HepG2 (cell line): ENCODE measurements around the gene UQCC2. TPM values are rescaled to one million over a fixed set of nuclear protein-coding genes. Genes with fewer than 3 reads are reported as not detected.

Experiments used
- ATAC-seq: fragments of 200-7000 bp; cut with Tn5 transposase; 3 replicates; pipeline ENCODE4 v1.9.1; 2020; ENCODE audit warnings: mild to moderate bottlenecking, moderate library complexity
- BruUV-seq: library from RNA; stranded (reverse); fragments of 400-500 nt; replicated peaks from 2 replicates; lab custom pipeline; 2021; lab: Mats Ljungman, UMichigan
- CTCF ChIA-PET: fragments of 300-600 bp; formaldehyde crosslinking; extraction: SDS; loops from one replicate; lab custom pipeline; 2021; ENCODE audit warnings: low total read pairs, inconsistent platforms, low intra/inter-chr PET ratio; lab: Yijun Ruan, JAX
- POLR2A ChIA-PET: fragments of 350-600 bp; sonication (Branson Sonifier 250); formaldehyde crosslinking; loops from one replicate; lab custom pipeline; 2020; ENCODE audit warnings: antibody characterized with exemption, inconsistent platforms; lab: Yijun Ruan, JAX
- DNase-seq: peaks from one replicate; pipeline ENCODE4 v3.0.0-alpha.2; 2015; ENCODE audit warnings: low spot score
- FAIRE-seq: peaks from 3 replicates; lab custom pipeline; 2011; peaks lifted over from hg19 to GRCh38; lab: Jason Lieb, UNC
- H2AFZ ChIP-seq: one replicate; pipeline ENCODE4 v1.6.1; 2011; ENCODE audit warnings: low read length, inconsistent platforms
- H3K27ac ChIP-seq: fragments of 300-600 bp; 3 replicates; pipeline ENCODE4 v1.8.0; 2011; ENCODE audit warnings: mixed run types, mild to moderate bottlenecking, mixed read lengths, low read length, inconsistent platforms; ENCODE audit not compliant: insufficient read depth; ENCODE audit errors: extremely low read length
- H3K27me3 ChIP-seq, 2 experiments: fragments of 200-600 bp in 1 of 2; 2 replicates in 1 of 2; 3 replicates in 1 of 2; pipeline versions ENCODE4 v1.6.0 to v1.8.0; 2011; ENCODE audit warnings: low read length in 2 of 2, mild to moderate bottlenecking in 2 of 2, moderate library complexity in 2 of 2, inconsistent platforms in 1 of 2; ENCODE audit not compliant: insufficient read depth in 2 of 2, control insufficient read depth in 1 of 2
- H3K36me3 ChIP-seq, 2 experiments: fragments of 200-600 bp in 1 of 2; replicated peaks in 1 of 2; 2 replicates in 1 of 2; 3 replicates in 1 of 2; pipeline versions ENCODE4 v1.5.1 to v1.8.0; 2011; ENCODE audit warnings: low read length in 2 of 2, inconsistent platforms in 1 of 2; ENCODE audit not compliant: insufficient read depth in 2 of 2, control insufficient read depth in 1 of 2
- H3K4me1 ChIP-seq: 2 replicates; pipeline ENCODE4 v1.5.1; 2012; ENCODE audit warnings: low read length, inconsistent platforms; ENCODE audit not compliant: insufficient read depth
- H3K4me2 ChIP-seq: 2 replicates; pipeline ENCODE4 v1.6.0; 2011; ENCODE audit warnings: low read depth, low read length, inconsistent platforms
- H3K4me3 ChIP-seq, 3 experiments: fragments of 200-600 bp in 1 of 3; sonication (generic), shearing (Covaris generic) in 1 of 3; replicated peaks in 1 of 3; 2 replicates each; pipeline ENCODE4 v1.5.1; 2011 to 2016; ENCODE audit warnings: low read length in 3 of 3, inconsistent platforms in 2 of 3, low read depth in 2 of 3, mild to moderate bottlenecking in 2 of 3, control low read depth in 1 of 3, mixed read lengths in 1 of 3; ENCODE audit not compliant: insufficient read depth in 1 of 3
- H3K79me2 ChIP-seq: one replicate; pipeline ENCODE4 v1.6.1; 2011; ENCODE audit warnings: low read length, inconsistent platforms; ENCODE audit not compliant: insufficient read depth
- H3K9ac ChIP-seq: 2 replicates; pipeline ENCODE4 v1.6.0; 2011; ENCODE audit warnings: mild to moderate bottlenecking, low read depth, low read length, inconsistent platforms; ENCODE audit not compliant: insufficient read depth
- H3K9me3 ChIP-seq: 2 replicates; pipeline ENCODE4 v1.5.1; 2012; ENCODE audit warnings: mild to moderate bottlenecking, low read length
- H4K20me1 ChIP-seq: 2 replicates; pipeline ENCODE4 v1.6.0; 2011; ENCODE audit warnings: inconsistent platforms, mild to moderate bottlenecking, low read length, moderate library complexity; ENCODE audit not compliant: insufficient read depth
- ATM ChIP-seq: fragments of 450-650 bp; IDR thresholded peaks from 2 replicates; pipeline ENCODE4 v1.7.1; 2017; ENCODE audit warnings: mild to moderate bottlenecking, borderline replicate concordance
- CSRNP1 ChIP-seq: sonication (generic); formaldehyde crosslinking; IDR thresholded peaks from 2 replicates; pipeline ENCODE4 v1.8.1; 2023; ENCODE audit warnings: mild to moderate bottlenecking, missing genetic modification reagents
- ELF4 ChIP-seq: sonication (generic); formaldehyde crosslinking; IDR thresholded peaks from 2 replicates; pipeline ENCODE4 v1.5.0; 2020; ENCODE audit warnings: missing genetic modification reagents, mild to moderate bottlenecking, moderate library complexity, borderline replicate concordance
- MAF1 ChIP-seq: sonication (generic); formaldehyde crosslinking; IDR thresholded peaks from 2 replicates; pipeline ENCODE4 v1.5.0; 2020; ENCODE audit warnings: missing genetic modification reagents, borderline replicate concordance
- MIXL1 ChIP-seq: IDR thresholded peaks from 2 replicates; pipeline ENCODE4 v1.6.1; 2016
- NCOA2 ChIP-seq: sonication (generic); formaldehyde crosslinking; IDR thresholded peaks from 2 replicates; pipeline ENCODE4 v1.8.0; 2022; ENCODE audit warnings: inconsistent platforms
- PAX8 ChIP-seq: sonication (generic); formaldehyde crosslinking; IDR thresholded peaks from 2 replicates; pipeline ENCODE4 v1.8.0; 2022; ENCODE audit warnings: mild to moderate bottlenecking, missing genetic modification reagents, borderline replicate concordance
- REXO4 ChIP-seq: sonication (generic); formaldehyde crosslinking; IDR thresholded peaks from 2 replicates; pipeline ENCODE4 v1.8.0; 2022; ENCODE audit warnings: missing genetic modification reagents, mild to moderate bottlenecking, borderline replicate concordance
- SMARCE1 ChIP-seq: fragments of 450-650 bp; IDR thresholded peaks from 2 replicates; pipeline ENCODE4 v1.6.1; 2017; ENCODE audit warnings: borderline replicate concordance
- TCF12 ChIP-seq, 2 experiments: fragments of 450-650 bp in 1 of 2; sonication (generic) in 1 of 2; formaldehyde crosslinking in 1 of 2; IDR thresholded peaks; 2 replicates each; pipeline versions ENCODE4 v1.6.1 to v1.8.0; 2017 to 2022; ENCODE audit warnings: antibody characterized with exemption in 1 of 2, mild to moderate bottlenecking in 1 of 2, missing genetic modification reagents in 1 of 2, moderate library complexity in 1 of 2
- TERF1 ChIP-seq: sonication (generic); formaldehyde crosslinking; IDR thresholded peaks from 2 replicates; pipeline ENCODE4 v1.8.0; 2022; ENCODE audit warnings: mild to moderate bottlenecking, missing genetic modification reagents, moderate library complexity
- ZBTB7A ChIP-seq: sonication (generic); formaldehyde crosslinking; IDR thresholded peaks from 2 replicates; pipeline ENCODE4 v1.8.0; 2022; ENCODE audit warnings: mild to moderate bottlenecking, missing genetic modification reagents
- ZMYM2 ChIP-seq: sonication (generic); formaldehyde crosslinking; IDR thresholded peaks from 2 replicates; pipeline ENCODE4 v1.8.0; 2022; ENCODE audit warnings: mild to moderate bottlenecking, missing genetic modification reagents
- ZNF225 ChIP-seq: sonication (generic); formaldehyde crosslinking; IDR thresholded peaks from 2 replicates; pipeline ENCODE4 v1.4.0; 2020; ENCODE audit warnings: mild to moderate bottlenecking, missing genetic modification reagents
- ZNF3 ChIP-seq: IDR thresholded peaks from 2 replicates; pipeline ENCODE4 v1.7.0; 2017; ENCODE audit warnings: inconsistent platforms
- ZNF674 ChIP-seq: sonication (generic); formaldehyde crosslinking; IDR thresholded peaks from 2 replicates; pipeline ENCODE4 v1.5.0; 2020; ENCODE audit warnings: low read depth, mild to moderate bottlenecking, missing genetic modification reagents
- ZNF703 ChIP-seq: sonication (generic); formaldehyde crosslinking; IDR thresholded peaks from 2 replicates; pipeline ENCODE4 v1.5.1; 2020; ENCODE audit warnings: missing genetic modification reagents, mild to moderate bottlenecking, moderate library complexity, borderline replicate concordance
- ZNF710 ChIP-seq: sonication (generic); formaldehyde crosslinking; IDR thresholded peaks from 2 replicates; pipeline ENCODE4 v1.5.0; 2020; ENCODE audit warnings: mild to moderate bottlenecking, missing genetic modification reagents, borderline replicate concordance
- ZNF83 ChIP-seq: sonication (generic); formaldehyde crosslinking; IDR thresholded peaks from 2 replicates; pipeline ENCODE4 v1.4.0; 2020; ENCODE audit warnings: missing genetic modification reagents, mild to moderate bottlenecking, borderline replicate concordance
- ZNF850 ChIP-seq: sonication (generic); formaldehyde crosslinking; conservative IDR thresholded peaks from 2 replicates; pipeline ENCODE4 v1.9.0; 2021; ENCODE audit warnings: mild to moderate bottlenecking, missing genetic modification reagents
- WGBS: methylation state at CpG from one replicate; pipeline ENCODE4 v1.1.6; 2017; ENCODE audit warnings: low lambda C conversion rate; 5-methylcytosine and 5-hydroxymethylcytosine counted together
- in situ Hi-C: cut with HindIII; loops from 2 replicates; pipeline ENCODE4 v1.10.0; 2017; ENCODE audit warnings: low pct_unique_long_range_greater_than_20kb; ENCODE audit not compliant: extremely low pct_ligation_motif_present
- intact Hi-C: fragments of 100-400 bp; cut with micrococcal nuclease; formaldehyde crosslinking; loops from one replicate; pipeline ENCODE4 v1.10.0; 2022; ENCODE audit not compliant: unreplicated experiment
- polyA plus RNA-seq, 8 experiments: library from polyadenylated mRNA; depleted of rRNA in 3 of 8; stranded (reverse) in 7 of 8; unstranded in 1 of 8; fragments of >200 nt; fragmentation: Illumina TruSeq in 4 of 8; extraction: Trizol in 4 of 8; gene quantifications; 2 replicates each; pipeline versions ENCODE4 v1.2.1 to v1.2.3, GENCODE V29; 2011 to 2016; ENCODE audit warnings: low read depth in 4 of 8, missing spikeins in 1 of 8, mixed read lengths in 1 of 8; ENCODE audit not compliant: insufficient read depth in 1 of 8
- total RNA-seq, 5 experiments: library from RNA; depleted of rRNA; stranded (reverse); fragments of >200 nt; fragmentation: Illumina TruSeq; extraction: Trizol; gene quantifications; 2 replicates each; pipeline ENCODE4 v1.2.3, GENCODE V29; 2016; ENCODE audit warnings: low read depth in 1 of 5

The UQCC2 gene
- total and polyA plus RNA-seq, 2 of the 13 experiments (the other 11 are each of a cell fraction or from before 2014, with no cell fraction given): 82.4 to 238 TPM

GRCh38 chr6:33668914-33669313 is 42.6 kb downstream of the UQCC2 start (continued):
- TF ChIP-seq ZNF674 (CRISPR knock-in tag) (no peak), ZBTB7A (CRISPR knock-in tag) (no peak), ZNF850 (CRISPR knock-in tag) (no peak), ZMYM2 (CRISPR knock-in tag) (no peak)
- TF ChIP-seq, all 625 proteins: peak for 0

DNA sequence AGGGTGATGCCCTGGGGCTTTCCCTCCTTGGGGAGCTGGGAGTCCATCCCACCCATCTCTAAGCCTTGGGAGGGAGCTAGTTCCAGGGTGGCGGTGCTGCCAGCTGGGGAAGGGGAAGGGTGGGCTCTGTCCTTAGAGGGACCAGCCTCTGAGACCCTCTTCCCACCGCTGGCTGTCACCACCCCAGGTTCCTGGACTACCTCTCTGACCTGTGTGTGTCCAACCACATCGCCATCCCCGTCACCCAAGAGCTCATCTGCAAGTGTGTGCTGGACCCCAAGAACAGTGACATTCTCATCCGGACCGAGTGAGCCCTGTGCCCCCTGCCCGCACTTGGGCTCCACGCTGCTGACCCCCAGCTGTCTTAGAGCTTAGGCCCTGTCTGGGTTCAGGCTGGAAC is 43.2 kb downstream of the UQCC2 start:
- Histone ChIP-seq H3K4me3 (no peak overlapping the region), H3K9ac (no peak overlapping the region), H3K36me3 (peaks cover 0 to 4% of the 10 kb centered on the region in 2 experiments; a peak in 3 of 5 replicates), H3K4me2 (no peak overlapping the region), H3K4me1 (no peaks in the 10 kb centered on the region), H3K27ac (no peak overlapping the region), H4K20me1 (no peaks in the 10 kb centered on the region), H3K9me3 (no peaks in the 10 kb centered on the region)
- no TSS peak for BruUV-seq
- DNase-seq (no peak), ATAC-seq (no peak)
- 98% methylated on average over 6 of the region's 8 CpGs for WGBS
- TF ChIP-seq CSRNP1 (CRISPR knock-in tag): no peak
- TF ChIP-seq SMARCE1: no peak
- TF ChIP-seq NCOA2 (CRISPR knock-in tag): no peak
- no peak for TF ChIP-seq TCF12 (IDR thresholded peaks at IDR 0.05)
- TF ChIP-seq TCF12 (CRISPR knock-in tag; IDR thresholded peaks at IDR 0.05): no peak
- TF ChIP-seq ZNF3 (CRISPR knock-in tag): no peak
- TF ChIP-seq ZNF225: no peak
- TF ChIP-seq TERF1 (CRISPR knock-in tag): no peak
- no peak for TF ChIP-seq ZNF710 (CRISPR knock-in tag)
- no peak for TF ChIP-seq ATM
- TF ChIP-seq ZNF83 (CRISPR knock-in tag): no peak
- TF ChIP-seq ELF4 (CRISPR knock-in tag): no peak
- no peak for TF ChIP-seq REXO4
- no peak for TF ChIP-seq MAF1 (CRISPR knock-in tag)
- no peak for TF ChIP-seq PAX8 (CRISPR knock-in tag)
- no peak for TF ChIP-seq MIXL1
- TF ChIP-seq ZNF703: no peak
- TF ChIP-seq, all 625 proteins: peak for 0
- no peak for FAIRE-seq
- Histone ChIP-seq H3K79me2 (no peaks in the 10 kb centered on the region), H3K27me3 (no peaks in the 10 kb centered on the region), H2AFZ (no peak overlapping the region)
- intact Hi-C loops (no loop called here), in situ Hi-C loops (no loop called here)
- CTCF ChIA-PET: no interaction called here
- POLR2A ChIA-PET: interaction anchor here (1.9 kb wide), 1 partner anchor 78 kb away, joined by 5 read pairs; no protein-coding TSS in a partner anchor
